ENCODE measurements around the gene CACNA2D4.

DNA sequence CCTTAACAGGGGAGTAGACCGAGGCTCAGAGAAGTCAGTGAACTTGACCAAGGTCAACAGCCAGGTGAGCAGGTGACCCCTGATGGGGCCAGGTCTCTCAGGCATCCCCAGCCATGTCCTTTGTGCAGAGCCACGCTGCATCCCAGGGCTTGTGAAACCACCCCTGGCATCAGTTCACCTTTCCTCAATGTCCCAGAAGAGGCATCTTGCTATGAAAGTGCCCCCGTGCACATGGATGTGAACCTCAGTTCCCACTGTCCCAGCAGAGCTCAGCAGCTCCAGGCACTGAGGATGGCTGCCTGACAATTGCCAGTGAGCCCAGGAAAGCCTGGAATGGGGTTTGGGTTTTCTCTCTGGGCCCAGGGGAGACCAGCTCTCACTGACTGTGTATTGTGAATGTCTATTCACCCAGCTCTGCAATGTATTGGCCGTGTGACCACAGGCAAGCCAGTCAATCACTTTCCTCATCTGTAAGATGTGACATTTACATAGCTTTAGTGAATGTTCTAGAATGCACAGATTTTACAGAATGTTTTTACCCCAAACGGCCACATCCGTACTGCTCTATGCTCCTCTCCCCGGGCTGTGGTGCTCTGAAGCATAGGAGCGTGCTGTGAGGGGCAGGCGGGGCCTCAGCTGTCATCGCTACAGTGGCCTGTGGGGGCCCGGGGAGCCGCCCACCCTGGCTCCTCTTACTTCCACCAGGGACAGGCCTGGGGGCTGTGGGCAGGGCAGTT is 4.9 kb downstream of the CACNA2D4 start:
- TF ChIP-seq, protein P1, sequence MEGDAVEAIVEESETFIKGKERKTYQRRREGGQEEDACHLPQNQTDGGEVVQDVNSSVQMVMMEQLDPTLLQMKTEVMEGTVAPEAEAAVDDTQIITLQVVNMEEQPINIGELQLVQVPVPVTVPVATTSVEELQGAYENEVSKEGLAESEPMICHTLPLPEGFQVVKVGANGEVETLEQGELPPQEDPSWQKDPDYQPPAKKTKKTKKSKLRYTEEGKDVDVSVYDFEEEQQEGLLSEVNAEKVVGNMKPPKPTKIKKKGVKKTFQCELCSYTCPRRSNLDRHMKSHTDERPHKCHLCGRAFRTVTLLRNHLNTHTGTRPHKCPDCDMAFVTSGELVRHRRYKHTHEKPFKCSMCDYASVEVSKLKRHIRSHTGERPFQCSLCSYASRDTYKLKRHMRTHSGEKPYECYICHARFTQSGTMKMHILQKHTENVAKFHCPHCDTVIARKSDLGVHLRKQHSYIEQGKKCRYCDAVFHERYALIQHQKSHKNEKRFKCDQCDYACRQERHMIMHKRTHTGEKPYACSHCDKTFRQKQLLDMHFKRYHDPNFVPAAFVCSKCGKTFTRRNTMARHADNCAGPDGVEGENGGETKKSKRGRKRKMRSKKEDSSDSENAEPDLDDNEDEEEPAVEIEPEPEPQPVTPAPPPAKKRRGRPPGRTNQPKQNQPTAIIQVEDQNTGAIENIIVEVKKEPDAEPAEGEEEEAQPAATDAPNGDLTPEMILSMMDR (CRISPR knock-in tag; IDR thresholded peaks at IDR 0.05) = no peak
- no peak for TF ChIP-seq NR2F1 (CRISPR knock-in tag; IDR thresholded peaks at IDR 0.05)
- no peak for TF ChIP-seq JUNB (CRISPR knock-in tag; IDR thresholded peaks at IDR 0.05; ENCODE audit: borderline replicate concordance)
- no peak for TF ChIP-seq SMAD1 (CRISPR knock-in tag; IDR thresholded peaks at IDR 0.05; ENCODE audit: borderline replicate concordance, low read depth)
- TF ChIP-seq ZSCAN29 (CRISPR knock-in tag; conservative IDR thresholded peaks at IDR 0.05) = no peak
- no peak for TF ChIP-seq HNRNPL (IDR thresholded peaks at IDR 0.05; ENCODE audit: low read depth, low read length)
